Measurements from ENCODE around the gene AOPEP.

- TF ChIP-seq, protein P1, sequence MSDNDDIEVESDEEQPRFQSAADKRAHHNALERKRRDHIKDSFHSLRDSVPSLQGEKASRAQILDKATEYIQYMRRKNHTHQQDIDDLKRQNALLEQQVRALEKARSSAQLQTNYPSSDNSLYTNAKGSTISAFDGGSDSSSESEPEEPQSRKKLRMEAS (IDR thresholded peaks at IDR 0.05) = no peak
- TF ChIP-seq, protein P2, sequence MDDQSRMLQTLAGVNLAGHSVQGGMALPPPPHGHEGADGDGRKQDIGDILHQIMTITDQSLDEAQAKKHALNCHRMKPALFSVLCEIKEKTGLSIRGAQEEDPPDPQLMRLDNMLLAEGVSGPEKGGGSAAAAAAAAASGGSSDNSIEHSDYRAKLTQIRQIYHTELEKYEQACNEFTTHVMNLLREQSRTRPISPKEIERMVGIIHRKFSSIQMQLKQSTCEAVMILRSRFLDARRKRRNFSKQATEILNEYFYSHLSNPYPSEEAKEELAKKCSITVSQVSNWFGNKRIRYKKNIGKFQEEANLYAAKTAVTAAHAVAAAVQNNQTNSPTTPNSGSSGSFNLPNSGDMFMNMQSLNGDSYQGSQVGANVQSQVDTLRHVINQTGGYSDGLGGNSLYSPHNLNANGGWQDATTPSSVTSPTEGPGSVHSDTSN (IDR thresholded peaks at IDR 0.05) = no peak
- TF ChIP-seq POLR2A (IDR thresholded peaks at IDR 0.05; ENCODE audit: low read length) (no peak), CTCF (IDR thresholded peaks at IDR 0.05) (no peak), EP300 (IDR thresholded peaks at IDR 0.05) (no peak), REST (IDR thresholded peaks at IDR 0.05) (no peak)
Observed at GRCh38 chr9:95128177-95128524, 401.7 kb downstream of the AOPEP start.
